Amniotic stem cell (primary cell): ENCODE results near the gene HES5.
A peak's percentile ranks its signal among the peaks of the same experiment; 100 is the strongest.
"Not testable (repeated sequence)": the region's sequence is repeated elsewhere in the genome, so short reads cannot be mapped to it uniquely, and the experiment has no call there.

Source experiments
- DNase-seq: peaks from one replicate; lab custom pipeline; 2025; lab: John Stamatoyannopoulos, UW

The HES5 gene

DNA sequence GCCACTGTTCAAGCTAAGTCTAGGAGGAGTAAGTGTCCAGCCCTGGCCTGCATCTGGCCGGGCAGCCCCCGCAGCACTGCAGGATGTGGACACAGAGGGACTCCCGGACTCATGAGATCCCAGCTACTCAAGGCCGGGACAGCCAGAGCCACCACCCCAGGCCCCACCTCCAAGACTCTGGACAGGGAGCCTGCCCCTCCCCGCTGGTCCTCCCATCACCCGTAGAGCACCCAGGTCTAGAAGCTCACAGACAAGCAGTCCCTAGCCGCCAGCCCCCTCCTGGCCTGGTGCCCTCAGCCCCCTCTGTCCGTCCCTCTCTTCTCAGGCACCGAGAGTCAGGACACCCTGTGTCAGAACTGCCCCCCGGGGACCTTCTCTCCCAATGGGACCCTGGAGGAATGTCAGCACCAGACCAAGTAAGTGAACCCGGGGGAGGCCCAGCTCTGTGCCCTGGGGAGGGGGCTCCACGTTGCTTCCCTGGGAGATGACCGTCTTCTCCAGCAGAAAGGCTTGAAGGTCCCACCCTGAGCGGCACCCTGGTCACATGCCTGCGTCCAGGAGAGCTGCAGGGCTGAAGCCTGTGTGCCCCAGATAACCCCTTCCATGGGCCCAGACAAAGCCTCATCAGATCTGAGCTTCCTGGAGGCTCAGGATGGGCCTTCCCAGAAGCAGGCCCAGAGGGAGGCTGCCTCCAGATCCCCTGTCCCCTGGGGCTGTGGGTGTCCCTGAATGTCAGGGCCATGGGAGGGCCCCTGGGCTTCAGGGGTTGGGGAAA lies 30.4 kb upstream of the HES5 start:
- no peak for DNase-seq

DNA sequence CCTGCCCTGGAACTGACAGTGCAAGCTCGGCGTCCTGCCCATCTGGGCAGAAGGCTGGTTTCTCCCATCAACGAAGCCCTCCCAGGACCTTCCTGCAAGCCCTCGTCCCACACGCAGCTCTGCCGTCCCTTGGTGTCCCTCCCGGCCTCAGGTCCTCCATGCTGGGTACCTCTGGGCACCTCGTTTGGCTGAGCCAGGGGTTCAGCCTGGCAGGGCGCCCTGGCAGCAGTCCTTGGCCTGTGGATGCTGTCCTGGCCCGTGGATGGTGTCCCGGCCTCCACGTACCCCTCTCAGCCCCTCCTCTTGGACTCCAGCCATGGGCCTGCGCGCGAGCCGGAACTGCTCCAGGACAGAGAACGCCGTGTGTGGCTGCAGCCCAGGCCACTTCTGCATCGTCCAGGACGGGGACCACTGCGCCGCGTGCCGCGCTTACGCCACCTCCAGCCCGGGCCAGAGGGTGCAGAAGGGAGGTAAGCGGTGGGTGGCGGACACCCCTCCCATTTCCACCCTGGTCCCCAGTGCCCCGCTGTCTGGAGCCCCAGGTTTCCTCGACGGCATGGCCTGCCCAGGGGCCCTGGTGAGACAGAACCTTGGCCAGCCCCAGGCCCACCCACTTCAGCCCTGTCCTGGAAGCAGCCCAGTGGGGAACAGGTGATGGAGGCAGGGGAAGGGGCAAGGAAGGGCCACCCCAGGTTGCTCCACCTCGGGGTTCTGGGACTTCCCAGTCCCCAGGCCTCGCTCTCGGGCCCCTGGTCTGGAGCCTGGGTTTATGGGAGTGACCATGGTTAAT lies 29.6 kb upstream of the HES5 start:
- DNase-seq, result no peak

- no peak for DNase-seq
Observed at GRCh38 chr1:2558861-2559260, 28.8 kb upstream of the HES5 start.

DNA sequence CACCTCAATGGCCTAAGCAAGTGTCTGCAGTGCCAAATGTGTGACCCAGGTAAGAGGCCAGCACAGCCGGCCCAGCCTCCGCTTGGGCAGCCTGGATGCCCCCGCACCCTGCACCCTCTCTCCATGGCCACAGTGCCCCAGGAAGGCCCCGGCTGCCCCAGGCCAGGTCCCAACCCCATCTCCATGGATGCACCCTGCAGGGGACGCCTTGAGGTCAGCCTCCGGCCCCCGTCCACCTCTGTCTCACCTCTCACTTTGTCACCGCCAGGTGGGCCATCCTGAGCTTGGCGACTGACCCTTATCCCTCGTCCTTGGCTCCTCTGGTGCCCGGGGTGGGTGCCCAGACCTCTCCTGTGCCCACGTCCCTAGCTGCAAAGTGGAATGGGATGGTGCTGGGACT lies 28.4 kb upstream of the HES5 start:
- no peak for DNase-seq

DNA sequence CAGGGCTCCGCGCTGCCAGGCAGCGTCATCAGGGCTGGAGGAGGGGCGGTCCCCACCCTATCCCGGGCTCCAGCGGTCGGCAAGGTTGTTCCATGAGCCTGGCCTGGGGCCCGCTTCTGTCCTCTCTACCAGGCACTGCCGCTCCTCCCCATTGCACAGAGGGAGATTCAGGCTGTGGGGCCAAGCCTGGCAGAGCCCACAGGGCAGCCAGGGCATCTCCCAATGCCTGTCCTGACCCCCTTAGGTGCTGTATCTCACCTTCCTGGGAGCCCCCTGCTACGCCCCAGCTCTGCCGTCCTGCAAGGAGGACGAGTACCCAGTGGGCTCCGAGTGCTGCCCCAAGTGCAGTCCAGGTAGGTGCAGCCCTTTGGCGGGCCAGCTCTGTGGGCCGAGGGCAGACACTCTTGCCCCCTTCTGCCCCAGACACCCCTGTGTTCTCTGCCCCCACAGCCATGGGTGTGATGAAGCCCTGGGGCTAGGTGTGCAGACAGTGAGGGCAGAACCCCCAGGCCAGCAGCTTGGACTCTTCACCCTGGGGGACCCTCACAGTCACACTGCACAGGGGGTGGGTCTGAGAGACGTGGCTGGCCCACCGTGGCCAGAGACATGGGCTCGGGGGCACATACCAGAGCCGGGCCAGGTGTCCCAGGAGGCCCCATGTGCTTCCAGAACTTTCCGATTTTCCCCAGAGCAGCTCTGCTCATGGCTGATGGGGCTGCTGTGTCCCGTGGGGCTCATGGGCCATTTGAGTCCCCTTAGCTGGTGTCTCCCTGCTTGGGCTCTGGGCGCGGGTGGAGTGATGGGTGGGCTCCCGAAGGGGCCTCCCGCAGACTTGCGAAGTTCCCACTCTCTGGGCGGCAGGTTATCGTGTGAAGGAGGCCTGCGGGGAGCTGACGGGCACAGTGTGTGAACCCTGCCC lies 27.7 kb upstream of the HES5 start:
- no peak for DNase-seq

- no peak for DNase-seq
Observed at GRCh38 chr1:2556678-2557481, 26.8 kb upstream of the HES5 start.

- DNase-seq, result no peak
Observed at GRCh38 chr1:2556277-2556677, 26.2 kb upstream of the HES5 start, which contains the start of gene TNFRSF14. Gene TNFRSF14 (plus strand): TSS chr1:2556371. CDS start chr1:2556665, 294 bp downstream.

GRCh38 chr1:2555634-2556276 lies 25.7 kb upstream of the HES5 start:
- no peak for DNase-seq

- no peak for DNase-seq
Observed at GRCh38 chr1:2554621-2555387, 24.7 kb upstream of the HES5 start.

DNA sequence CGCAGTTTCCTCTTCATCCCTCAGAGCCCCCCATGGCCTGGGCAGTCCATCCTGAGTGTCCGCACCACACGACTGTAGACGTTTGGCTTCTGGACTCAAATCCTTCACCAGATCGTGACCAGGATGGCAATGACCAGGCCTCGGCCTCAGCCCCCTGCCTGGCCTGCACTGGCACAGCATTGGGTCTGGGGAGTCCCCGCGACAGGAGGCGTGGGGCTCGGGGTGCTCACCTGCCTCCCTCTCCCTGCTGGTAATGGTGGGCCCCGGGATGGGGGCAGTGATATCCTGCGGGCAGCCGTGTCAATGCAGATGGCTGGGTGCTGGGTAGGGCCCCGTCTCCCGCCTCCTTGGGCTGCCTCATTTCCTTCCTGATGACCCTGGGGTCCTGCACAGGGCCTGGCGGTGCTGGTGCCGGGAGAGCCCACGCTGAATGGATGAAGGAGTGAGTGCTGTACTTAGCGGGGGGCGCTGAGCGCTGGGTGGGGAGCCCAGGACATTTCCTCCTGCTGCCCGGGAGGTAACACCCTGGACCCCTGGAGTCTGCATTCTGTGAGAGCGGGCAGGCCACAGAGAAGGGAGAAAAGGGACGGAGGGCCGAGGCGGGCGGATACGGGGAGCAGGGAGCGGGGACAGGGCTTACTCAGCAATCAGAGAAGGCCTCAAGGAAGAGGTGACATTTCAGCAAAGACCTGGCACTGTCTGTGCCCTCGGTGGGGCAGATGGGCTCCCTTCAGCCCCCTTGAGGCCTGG lies 24.0 kb upstream of the HES5 start:
- DNase-seq, result no peak

- not testable (repeated sequence) for DNase-seq
Observed at GRCh38 chr1:2553076-2553475, 23.0 kb upstream of the HES5 start.

- DNase-seq, result no peak
Observed at GRCh38 chr1:2552189-2552588, 22.1 kb upstream of the HES5 start.

DNA sequence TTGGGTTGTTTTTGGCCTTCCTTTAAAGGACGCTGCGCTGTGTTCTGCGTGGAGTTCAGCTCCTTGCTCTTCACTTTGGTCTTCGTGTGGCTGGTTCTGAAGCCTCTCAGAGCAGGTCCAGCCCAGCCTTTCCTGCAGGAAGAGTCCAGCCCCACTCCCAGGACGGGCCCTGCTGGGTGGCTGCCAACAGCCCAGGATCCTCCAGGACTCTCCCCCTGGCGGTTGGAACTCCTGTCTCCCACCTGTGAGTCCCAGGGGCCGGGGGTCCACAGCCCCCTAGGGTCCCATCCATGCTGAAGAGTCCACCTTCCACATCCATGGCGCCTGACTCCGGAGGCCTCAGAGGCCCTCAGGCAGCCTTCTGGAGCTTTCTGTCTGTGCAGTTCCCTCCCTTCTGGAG lies 21.5 kb upstream of the HES5 start:
- not testable (repeated sequence) for DNase-seq

- DNase-seq, result not testable (repeated sequence)
Observed at GRCh38 chr1:2550309-2550861, 20.3 kb upstream of the HES5 start.

- DNase-seq, result not testable (repeated sequence)
Observed at GRCh38 chr1:2549367-2550029, 19.4 kb upstream of the HES5 start.

GRCh38 chr1:2548068-2548589 lies 18.1 kb upstream of the HES5 start:
- peak; percentile 48 for DNase-seq

- DNase-seq, result no peak
Observed at GRCh38 chr1:2547210-2548067, 17.4 kb upstream of the HES5 start.
